ENCODE measurements around the gene PDE4DIP.
"Not testable (repeated sequence)": the region's sequence is repeated elsewhere in the genome, so short reads cannot be mapped to it uniquely, and the experiment has no call there.

- TF ChIP-seq RAD21 (IDR thresholded peaks at IDR 0.05); CTCF (IDR thresholded peaks at IDR 0.05; ENCODE audit: low read depth, low read length, missing input control); MAX (IDR thresholded peaks at IDR 0.05): not testable (repeated sequence)
Measured at GRCh38 chr1:149043056-149043455, 198.8 kb downstream of the PDE4DIP start.

Measured in liver (tissue), 3 donors.